ENCODE measurements around the gene LNPEP. TPM values are rescaled to one million over a fixed set of nuclear protein-coding genes. Genes with fewer than 3 reads are reported as not detected.
A peak's percentile ranks its signal among the peaks of the same experiment; 100 is the strongest.

The LNPEP gene
- total and polyA plus RNA-seq, 2 experiments from 2014 or later = 7.3 to 20.1 TPM

- H3K4me2 ChIP-seq (ENCODE audit: unreplicated experiment) = peak overlapping the region; percentile 29
- no peak overlapping the region for H2AFZ ChIP-seq
- no peaks in the 10 kb centered on the region for H3K9me2 ChIP-seq (ENCODE audit: insufficient read depth)
- no peaks in the 10 kb centered on the region for H3K36me3 ChIP-seq (ENCODE audit: low read depth)
- H3K79me2 ChIP-seq (ENCODE audit: insufficient read depth) = peaks cover 82% of the 10 kb centered on the region
- in situ Hi-C loops (cut with MboI) = no loop called here
- H3F3A ChIP-seq (ENCODE audit: insufficient read depth) = peaks cover 35% of the 10 kb centered on the region
- 0 out of 2 replicates have a peak, but pooled peaks cover 7% of the 10 kb centered on the region for H4K20me1 ChIP-seq (ENCODE audit: insufficient read depth)
- no peak overlapping the region for H3K9ac ChIP-seq
- no peak overlapping the region for H3K27ac ChIP-seq
- DNase-seq = peak; percentile 77
- H3K27me3 ChIP-seq (replicated peaks; ENCODE audit: insufficient read depth) = no peaks in the 10 kb centered on the region
- 83 to 86% methylated on average over 1 of the region's 1 CpG for WGBS, 2 experiments (ENCODE audit: low coverage in 1 of 2, low lambda C conversion rate in 2 of 2, missing lambda C conversion rate in 2 of 2)
- peaks cover 47% of the 10 kb centered on the region for H3K4me1 ChIP-seq (ENCODE audit: insufficient read depth)
- no peak overlapping the region for H3K4me3 ChIP-seq
- no peaks in the 10 kb centered on the region for H3K9me3 ChIP-seq (ENCODE audit: low read depth)
- no peak for TF ChIP-seq EZH2 (IDR thresholded peaks at IDR 0.05; ENCODE audit: insufficient read depth, poor library complexity, severe bottlenecking)
- no peak for TF ChIP-seq EZH2phosphoT487 (IDR thresholded peaks at IDR 0.05; ENCODE audit: insufficient read depth, low read depth)
Measured at GRCh38 chr5:96942911-96943310, 7.0 kb downstream of the LNPEP start.

GRCh38 chr5:96943799-96944198 lies 7.9 kb downstream of the LNPEP start:
- no peaks in the 10 kb centered on the region for H3K36me3 ChIP-seq (ENCODE audit: low read depth)
- H3K4me1 ChIP-seq (ENCODE audit: insufficient read depth) = peaks cover 46% of the 10 kb centered on the region
- no peaks in the 10 kb centered on the region for H3K27me3 ChIP-seq (replicated peaks; ENCODE audit: insufficient read depth)
- in situ Hi-C loops (cut with MboI) = no loop called here
- H2AFZ ChIP-seq = no peak overlapping the region
- TF ChIP-seq EZH2 (IDR thresholded peaks at IDR 0.05; ENCODE audit: insufficient read depth, poor library complexity, severe bottlenecking) (no peak), EZH2phosphoT487 (IDR thresholded peaks at IDR 0.05; ENCODE audit: insufficient read depth, low read depth) (no peak)
- H3K79me2 ChIP-seq (ENCODE audit: insufficient read depth) = peaks cover 82% of the 10 kb centered on the region
- no peak overlapping the region for H3K4me3 ChIP-seq
- WGBS, 2 experiments (ENCODE audit: low coverage in 1 of 2, low lambda C conversion rate in 2 of 2, missing lambda C conversion rate in 2 of 2) = 95 to 100% methylated on average over 1 of the region's 1 CpG
- no peak overlapping the region for H3K4me2 ChIP-seq (ENCODE audit: unreplicated experiment)
- peak; percentile 21 for DNase-seq
- H4K20me1 ChIP-seq (ENCODE audit: insufficient read depth) = 0 out of 2 replicates have a peak, but pooled peaks cover 1% of the 10 kb centered on the region
- H3F3A ChIP-seq (ENCODE audit: insufficient read depth) = peaks cover 31% of the 10 kb centered on the region
- H3K27ac ChIP-seq = peak overlapping the region; percentile 11; the same call in 1 of the 2 replicates
- no peaks in the 10 kb centered on the region for H3K9me2 ChIP-seq (ENCODE audit: insufficient read depth)
- no peak overlapping the region for H3K9ac ChIP-seq
- H3K9me3 ChIP-seq (ENCODE audit: low read depth) = no peaks in the 10 kb centered on the region

- Histone ChIP-seq H3K36me3 (ENCODE audit: low read depth) (no peaks in the 10 kb centered on the region), H3K79me2 (ENCODE audit: insufficient read depth) (peaks cover 82% of the 10 kb centered on the region), H3F3A (ENCODE audit: insufficient read depth) (peaks cover 29% of the 10 kb centered on the region), H3K9me3 (ENCODE audit: low read depth) (no peaks in the 10 kb centered on the region), H3K27me3 (replicated peaks; ENCODE audit: insufficient read depth) (no peaks in the 10 kb centered on the region), H2AFZ (no peak overlapping the region), H3K9ac (no peak overlapping the region), H3K9me2 (ENCODE audit: insufficient read depth) (no peaks in the 10 kb centered on the region), H3K4me3 (no peak overlapping the region), H4K20me1 (ENCODE audit: insufficient read depth) (0 out of 2 replicates have a peak, but pooled peaks cover 5% of the 10 kb centered on the region), H3K4me2 (ENCODE audit: unreplicated experiment) (no peak overlapping the region), H3K27ac (no peak overlapping the region), H3K4me1 (ENCODE audit: insufficient read depth) (peaks cover 40% of the 10 kb centered on the region)
- TF ChIP-seq EZH2 (IDR thresholded peaks at IDR 0.05; ENCODE audit: insufficient read depth, poor library complexity, severe bottlenecking) (no peak), EZH2phosphoT487 (IDR thresholded peaks at IDR 0.05; ENCODE audit: insufficient read depth, low read depth) (no peak)
- 96% methylated on average over 5 of the region's 5 CpGs for WGBS, 2 experiments (ENCODE audit: low coverage in 1 of 2, low lambda C conversion rate in 2 of 2, missing lambda C conversion rate in 2 of 2)
- in situ Hi-C loops (cut with MboI) = no loop called here
- no peak for DNase-seq
Measured at GRCh38 chr5:96945144-96945897, 9.4 kb downstream of the LNPEP start.

GRCh38 chr5:96946381-96946780 lies 10.5 kb downstream of the LNPEP start:
- no peak overlapping the region for H2AFZ ChIP-seq
- TF ChIP-seq EZH2phosphoT487 (IDR thresholded peaks at IDR 0.05; ENCODE audit: insufficient read depth, low read depth) = no peak
- no peak for TF ChIP-seq EZH2 (IDR thresholded peaks at IDR 0.05; ENCODE audit: insufficient read depth, poor library complexity, severe bottlenecking)
- H3K27me3 ChIP-seq (replicated peaks; ENCODE audit: insufficient read depth) = no peaks in the 10 kb centered on the region
- H4K20me1 ChIP-seq (ENCODE audit: insufficient read depth) = 0 out of 2 replicates have a peak, but pooled peaks cover 5% of the 10 kb centered on the region
- H3K27ac ChIP-seq = no peak overlapping the region
- peaks cover 33% of the 10 kb centered on the region for H3K4me1 ChIP-seq (ENCODE audit: insufficient read depth)
- peak; percentile 24 for DNase-seq
- no peaks in the 10 kb centered on the region for H3K36me3 ChIP-seq (ENCODE audit: low read depth)
- peaks cover 29% of the 10 kb centered on the region for H3F3A ChIP-seq (ENCODE audit: insufficient read depth)
- H3K9ac ChIP-seq = no peak overlapping the region
- no peaks in the 10 kb centered on the region for H3K9me3 ChIP-seq (ENCODE audit: low read depth)
- WGBS, 2 experiments (ENCODE audit: low coverage in 1 of 2, low lambda C conversion rate in 2 of 2, missing lambda C conversion rate in 2 of 2) = 44 to 52% methylated on average over 3 of the region's 3 CpGs
- H3K9me2 ChIP-seq (ENCODE audit: insufficient read depth) = no peaks in the 10 kb centered on the region
- H3K79me2 ChIP-seq (ENCODE audit: insufficient read depth) = peaks cover 82% of the 10 kb centered on the region
- in situ Hi-C loops (cut with MboI) = no loop called here
- no peak overlapping the region for H3K4me2 ChIP-seq (ENCODE audit: unreplicated experiment)
- no peak overlapping the region for H3K4me3 ChIP-seq

Data from GM23248 (cell line).